GM12801 (cell line): ENCODE measurements around the gene IGSF5.

Source experiments
- TF ChIP-seq, protein P1 (sequence below): IDR thresholded peaks from one replicate; pipeline ENCODE4 v1.5.1; 2011; ENCODE audit warnings: control low read depth; ENCODE audit not compliant: insufficient read length; ENCODE audit errors: extremely low read depth

The IGSF5 gene

DNA sequence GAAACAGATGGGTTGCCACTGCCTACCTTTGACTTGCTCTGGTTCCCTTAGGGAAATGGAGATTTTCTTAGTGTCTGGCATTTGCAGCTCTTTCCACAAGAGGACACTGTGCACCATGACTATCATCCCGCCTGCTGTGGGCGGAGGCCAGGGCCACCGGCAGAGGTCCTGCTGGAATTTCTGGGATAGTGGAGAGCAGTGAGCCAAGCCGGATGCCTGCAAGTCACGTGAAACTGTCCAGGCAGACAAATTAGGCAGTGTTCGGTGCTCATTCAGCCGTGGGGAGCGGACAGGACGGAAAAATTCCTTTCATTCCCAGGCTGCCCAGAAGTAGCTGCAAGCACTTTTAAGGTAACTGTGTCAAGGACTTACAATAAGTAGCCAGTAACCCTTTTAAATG lies 43.4 kb downstream of the IGSF5 start:
- TF ChIP-seq, protein P1, sequence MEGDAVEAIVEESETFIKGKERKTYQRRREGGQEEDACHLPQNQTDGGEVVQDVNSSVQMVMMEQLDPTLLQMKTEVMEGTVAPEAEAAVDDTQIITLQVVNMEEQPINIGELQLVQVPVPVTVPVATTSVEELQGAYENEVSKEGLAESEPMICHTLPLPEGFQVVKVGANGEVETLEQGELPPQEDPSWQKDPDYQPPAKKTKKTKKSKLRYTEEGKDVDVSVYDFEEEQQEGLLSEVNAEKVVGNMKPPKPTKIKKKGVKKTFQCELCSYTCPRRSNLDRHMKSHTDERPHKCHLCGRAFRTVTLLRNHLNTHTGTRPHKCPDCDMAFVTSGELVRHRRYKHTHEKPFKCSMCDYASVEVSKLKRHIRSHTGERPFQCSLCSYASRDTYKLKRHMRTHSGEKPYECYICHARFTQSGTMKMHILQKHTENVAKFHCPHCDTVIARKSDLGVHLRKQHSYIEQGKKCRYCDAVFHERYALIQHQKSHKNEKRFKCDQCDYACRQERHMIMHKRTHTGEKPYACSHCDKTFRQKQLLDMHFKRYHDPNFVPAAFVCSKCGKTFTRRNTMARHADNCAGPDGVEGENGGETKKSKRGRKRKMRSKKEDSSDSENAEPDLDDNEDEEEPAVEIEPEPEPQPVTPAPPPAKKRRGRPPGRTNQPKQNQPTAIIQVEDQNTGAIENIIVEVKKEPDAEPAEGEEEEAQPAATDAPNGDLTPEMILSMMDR = no peak

DNA sequence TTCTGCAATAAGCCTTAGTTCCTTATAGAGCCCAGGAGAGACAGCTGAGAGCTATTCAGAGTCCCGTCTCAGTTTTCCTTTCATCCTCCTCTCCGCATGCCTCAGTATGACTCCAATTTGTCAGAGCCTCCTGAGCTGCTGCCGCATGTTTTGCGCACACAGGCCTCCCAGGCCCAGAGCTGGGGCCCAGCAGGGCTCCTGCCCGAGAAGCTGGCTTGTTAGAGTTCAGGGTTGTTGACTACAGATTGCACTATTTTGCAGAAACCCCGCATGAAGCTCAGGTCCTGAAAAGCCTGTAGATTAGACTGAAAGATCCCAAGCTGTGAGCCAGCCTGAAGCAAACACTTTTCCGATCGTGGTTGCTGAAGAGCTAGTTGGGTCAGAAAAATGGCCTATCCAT lies 51.5 kb downstream of the IGSF5 start:
- TF ChIP-seq, protein P1 = no peak

DNA sequence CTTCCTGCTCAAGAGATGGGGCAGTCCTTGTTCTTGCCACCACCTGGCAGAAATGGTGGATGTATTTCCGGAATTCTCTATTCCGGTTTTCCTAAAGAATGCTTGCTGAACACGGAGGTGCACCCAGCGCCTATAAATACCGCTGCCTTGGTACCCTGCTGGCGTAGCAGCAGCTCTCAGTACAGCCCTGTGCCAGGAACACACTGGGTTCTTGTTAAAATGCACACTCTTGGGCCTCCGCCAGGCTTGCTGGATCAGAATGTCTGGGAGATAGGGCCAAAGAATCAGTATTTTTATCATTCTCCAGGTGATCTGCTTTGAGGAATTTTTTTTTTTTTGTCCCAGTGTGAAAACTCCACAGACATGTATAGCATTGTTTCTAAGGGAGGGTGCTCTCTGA lies 54.2 kb downstream of the IGSF5 start:
- TF ChIP-seq, protein P1 = no peak

DNA sequence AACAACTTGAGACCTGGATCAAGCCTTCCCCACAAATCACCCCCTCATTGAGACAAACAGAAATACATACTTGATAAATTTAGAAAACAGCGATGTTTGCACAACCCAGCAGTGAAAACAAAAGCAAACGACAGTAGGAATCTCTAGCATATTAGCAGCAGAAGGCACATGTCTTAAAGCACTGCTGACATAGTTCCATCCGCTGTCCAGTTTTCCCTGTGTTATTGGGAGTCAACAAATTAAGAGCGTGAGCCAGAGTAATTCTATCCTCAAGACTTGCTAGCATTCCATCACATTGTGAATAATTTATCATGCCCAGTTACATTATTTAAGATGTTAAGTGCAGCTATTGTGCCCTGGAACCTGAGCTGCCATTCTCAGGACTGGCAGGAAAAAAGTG lies 55.3 kb downstream of the IGSF5 start:
- TF ChIP-seq, protein P1 = no peak

DNA sequence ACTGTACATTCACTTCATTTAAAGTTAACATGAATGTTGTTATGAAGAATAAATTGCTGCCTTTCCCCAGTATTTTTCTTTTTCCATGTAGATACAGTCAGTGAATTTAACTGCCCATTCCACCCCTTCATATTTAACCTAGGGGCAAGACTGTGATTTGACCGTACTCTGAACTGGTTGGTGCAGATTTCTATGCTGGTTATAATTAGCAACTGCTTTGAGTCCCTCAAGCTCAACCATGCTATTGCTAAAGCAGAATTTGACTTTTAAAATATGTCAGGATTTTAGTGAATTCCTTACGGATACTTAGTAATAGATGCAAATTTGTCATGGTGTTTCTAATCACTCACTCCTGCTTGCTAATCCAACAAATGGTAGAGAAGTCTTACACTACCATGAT lies 57.2 kb downstream of the IGSF5 start:
- TF ChIP-seq, protein P1 = no peak

DNA sequence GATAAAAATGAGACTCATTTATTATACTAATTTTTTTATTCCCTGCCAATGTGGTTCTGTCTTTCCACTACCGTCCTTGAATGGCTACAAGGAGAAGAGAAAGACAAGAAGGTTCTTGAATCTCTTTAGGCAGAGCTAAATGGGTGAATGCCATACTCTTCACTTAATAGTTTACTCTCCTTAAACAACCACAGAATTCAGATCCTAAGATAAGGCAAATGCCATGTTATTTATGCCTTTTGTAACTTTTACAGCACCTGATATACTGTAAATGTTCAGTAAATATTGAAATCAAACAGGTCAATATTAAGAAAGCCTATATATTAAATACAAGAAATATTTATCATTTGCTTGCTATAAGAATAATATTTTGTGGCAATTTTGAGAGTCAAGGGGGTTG lies 58.4 kb downstream of the IGSF5 start:
- TF ChIP-seq, protein P1 = no peak

DNA sequence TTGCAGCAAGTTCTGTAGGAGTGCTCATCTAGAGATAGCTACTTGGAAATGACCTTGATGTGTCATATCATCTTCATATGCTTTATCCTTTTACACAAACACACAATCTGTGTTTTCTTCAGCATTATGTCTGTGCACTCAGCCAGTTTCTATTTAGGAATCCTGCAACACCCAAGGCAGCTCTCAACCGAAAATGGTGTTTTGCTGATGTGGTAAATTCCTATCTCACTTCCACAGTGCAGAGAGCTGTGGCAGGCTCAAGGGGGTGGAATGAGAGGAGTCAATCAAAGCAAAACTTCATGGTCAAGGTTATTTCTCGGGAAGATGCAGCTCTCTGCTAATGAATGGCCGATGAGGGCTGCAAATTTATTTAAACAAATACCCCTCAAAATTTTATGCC lies 59.3 kb downstream of the IGSF5 start:
- TF ChIP-seq, protein P1 = no peak

DNA sequence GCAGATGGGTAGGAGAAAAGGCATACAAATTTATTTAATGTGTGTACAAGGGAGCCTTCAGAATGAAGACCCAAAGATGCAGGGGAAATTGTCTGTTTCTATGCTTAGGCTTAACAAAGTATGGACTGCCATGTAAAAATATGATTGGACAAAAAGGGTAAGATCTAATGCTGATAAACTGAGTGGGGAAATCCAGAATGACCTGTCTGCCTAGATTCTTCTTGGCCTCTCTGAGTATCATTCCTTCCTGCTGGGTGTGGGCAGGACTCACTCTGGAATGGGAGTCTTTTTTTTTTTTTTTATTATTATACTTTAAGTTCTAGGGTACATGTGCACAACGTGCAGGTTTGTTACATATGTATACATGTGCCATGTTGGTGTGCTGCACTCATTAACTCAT lies 61.0 kb downstream of the IGSF5 start:
- TF ChIP-seq, protein P1 = no peak
